Measurements from ENCODE around the gene TAS2R1.

GRCh38 chr5:9626955-9627354 is 3.2 kb downstream of the TAS2R1 start:
- TF ChIP-seq EZH2 (IDR thresholded peaks at IDR 0.05; ENCODE audit: insufficient read depth, low read length) (no peak), CTCF (IDR thresholded peaks at IDR 0.05; ENCODE audit: insufficient read depth, low read depth, low read length) (no peak)
